Astrocyte (in vitro differentiated cells and primary cell): ENCODE results near the gene PSMD12.

Experiments
- CTCF ChIP-seq: IDR thresholded peaks from 2 replicates; pipeline ENCODE4 v1.5.1; 2011; ENCODE audit warnings: low read depth, mild to moderate bottlenecking, inconsistent platforms, low read length, moderate library complexity; ENCODE audit not compliant: insufficient read depth
- EZH2 ChIP-seq: IDR thresholded peaks from 2 replicates; pipeline ENCODE4 v1.6.1; 2012; ENCODE audit warnings: mild to moderate bottlenecking, low read length, inconsistent platforms; ENCODE audit not compliant: insufficient read depth

- no peak for TF ChIP-seq CTCF
- TF ChIP-seq EZH2: no peak
Observed at GRCh38 chr17:67372751-67373150, 6.4 kb upstream of the PSMD12 start.
